ENCODE data around the gene KDM4E. TPM values are rescaled to one million over a fixed set of nuclear protein-coding genes. Genes with fewer than 3 reads are reported as not detected.

The KDM4E gene
- total RNA-seq, 2 donors from 2014 or later = not detected

Other genes with a start within 250 kb of the KDM4E start
- 10 to 100 TPM; 77.0 to 88.9 TPM for gene CWC15, start 51.7 kb upstream of the KDM4E start, total RNA-seq
- gene KDM4D, start 51.5 kb upstream of the KDM4E start, total RNA-seq = under 1 TPM; 0.23 to 0.27 TPM
- gene KDM4F, start 24.2 kb downstream of the KDM4E start, total RNA-seq = not detected
- gene SRSF8, start 41.7 kb downstream of the KDM4E start, total RNA-seq = 10 to 100 TPM; 59.1 to 76.5 TPM
- 10 to 100 TPM in 1 of 2 donors, 1 to 10 TPM in 1; 7.3 to 22.5 TPM for gene ENDOD1, start 64.6 kb downstream of the KDM4E start, total RNA-seq
- gene SESN3, start 205.9 kb downstream of the KDM4E start, total RNA-seq = 10 to 100 TPM; 48.7 to 53.0 TPM